HEK293T (cell line): ENCODE results near the gene XRCC2.

Source experiments
- CTCF ChIA-PET: fragments of 350-600 bp; formaldehyde crosslinking; extraction: SDS; loops from one replicate; lab custom pipeline; 2021; ENCODE audit warnings: antibody characterized with exemption, inconsistent platforms; lab: Yijun Ruan, JAX
- POLR2A ChIA-PET: fragments of 350-600 bp; formaldehyde crosslinking; extraction: SDS; loops from one replicate; lab custom pipeline; 2020; ENCODE audit warnings: antibody characterized with exemption, inconsistent platforms; lab: Yijun Ruan, JAX
- DNase-seq: peaks from one replicate; pipeline ENCODE4 v3.0.0; 2012; ENCODE audit warnings: mixed read lengths; ENCODE audit errors: extremely low spot score
- ARNT ChIP-seq: fragments of 450-650 bp; IDR thresholded peaks from 2 replicates; pipeline ENCODE4 v1.6.1; 2017; ENCODE audit warnings: mild to moderate bottlenecking
- BHLHE40 ChIP-seq: fragments of 450-650 bp; IDR thresholded peaks from 2 replicates; pipeline ENCODE4 v1.6.1; 2016; ENCODE audit warnings: mild to moderate bottlenecking, moderate library complexity, borderline replicate concordance
- CTBP1 ChIP-seq: fragments of 450-650 bp; IDR thresholded peaks from 2 replicates; pipeline ENCODE4 v1.6.1; 2016; ENCODE audit warnings: borderline replicate concordance
- ELF4 ChIP-seq: fragments of 450-650 bp; IDR thresholded peaks from 2 replicates; pipeline ENCODE4 v1.6.1; 2017; ENCODE audit warnings: antibody characterized with exemption
- FOXA1 ChIP-seq: fragments of 450-650 bp; IDR thresholded peaks from 2 replicates; pipeline ENCODE4 v1.6.1; 2016; ENCODE audit warnings: mild to moderate bottlenecking
- FOXK2 ChIP-seq: fragments of 450-650 bp; IDR thresholded peaks from 2 replicates; pipeline ENCODE4 v1.6.1; 2016; ENCODE audit warnings: mild to moderate bottlenecking
- FOXM1 ChIP-seq: fragments of 450-650 bp; IDR thresholded peaks from 2 replicates; pipeline ENCODE4 v1.6.1; 2017; ENCODE audit warnings: mild to moderate bottlenecking, borderline replicate concordance
- HDGF ChIP-seq: fragments of 450-650 bp; IDR thresholded peaks from 2 replicates; pipeline ENCODE4 v1.6.1; 2017; ENCODE audit warnings: antibody characterized with exemption, borderline replicate concordance
- L3MBTL2 ChIP-seq: fragments of 450-650 bp; conservative IDR thresholded peaks from 2 replicates; pipeline ENCODE4 v1.6.1; 2016; ENCODE audit warnings: mild to moderate bottlenecking
- LEF1 ChIP-seq: fragments of 450-650 bp; IDR thresholded peaks from 2 replicates; pipeline ENCODE4 v1.6.1; 2017; ENCODE audit warnings: mild to moderate bottlenecking, borderline replicate concordance
- NFRKB ChIP-seq: fragments of 450-650 bp; IDR thresholded peaks from 2 replicates; pipeline ENCODE4 v1.6.1; 2016; ENCODE audit warnings: mild to moderate bottlenecking, moderate library complexity
- SP1 ChIP-seq: fragments of 450-650 bp; IDR thresholded peaks from 2 replicates; pipeline ENCODE4 v1.6.1; 2017
- SUZ12 ChIP-seq: fragments of 450-650 bp; IDR thresholded peaks from 2 replicates; pipeline ENCODE4 v1.6.1; 2016; ENCODE audit warnings: mild to moderate bottlenecking
- TARDBP ChIP-seq: fragments of 450-650 bp; IDR thresholded peaks from 2 replicates; pipeline ENCODE4 v1.6.1; 2016
- ZNF384 ChIP-seq: fragments of 450-650 bp; IDR thresholded peaks from 2 replicates; pipeline ENCODE4 v1.6.1; 2016
- TF ChIP-seq, protein P1 (sequence below): fragments of 450-650 bp; IDR thresholded peaks from 2 replicates; pipeline ENCODE4 v1.6.1; 2016

XRCC2 gene

GRCh38 chr7:152664636-152665035 lies 11.3 kb downstream of the XRCC2 start:
- no peak for DNase-seq
- ChIA-PET POLR2A (interaction anchor here (1.1 kb wide), 1 partner anchor 11 kb away, joined by 4 read pairs; the partner anchor contains the start of gene XRCC2), CTCF (no interaction called here)
- TF ChIP-seq ZNF384 (no peak), FOXM1 (no peak), SP1 (no peak), HDGF (no peak), NFRKB (no peak), BHLHE40 (no peak), ELF4 (no peak), SUZ12 (no peak), LEF1 (no peak), CTBP1 (no peak), ARNT (no peak), FOXA1 (no peak), TARDBP (no peak), FOXK2 (no peak), L3MBTL2 (no peak)
- TF ChIP-seq, protein P1, sequence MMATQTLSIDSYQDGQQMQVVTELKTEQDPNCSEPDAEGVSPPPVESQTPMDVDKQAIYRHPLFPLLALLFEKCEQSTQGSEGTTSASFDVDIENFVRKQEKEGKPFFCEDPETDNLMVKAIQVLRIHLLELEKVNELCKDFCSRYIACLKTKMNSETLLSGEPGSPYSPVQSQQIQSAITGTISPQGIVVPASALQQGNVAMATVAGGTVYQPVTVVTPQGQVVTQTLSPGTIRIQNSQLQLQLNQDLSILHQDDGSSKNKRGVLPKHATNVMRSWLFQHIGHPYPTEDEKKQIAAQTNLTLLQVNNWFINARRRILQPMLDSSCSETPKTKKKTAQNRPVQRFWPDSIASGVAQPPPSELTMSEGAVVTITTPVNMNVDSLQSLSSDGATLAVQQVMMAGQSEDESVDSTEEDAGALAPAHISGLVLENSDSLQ = no peak

- no peak for DNase-seq
- CTCF ChIA-PET = no interaction called here
- TF ChIP-seq SP1 (no peak), FOXK2 (no peak), NFRKB (no peak), FOXA1 (no peak), HDGF (no peak), FOXM1 (no peak), BHLHE40 (no peak), ZNF384 (no peak), ARNT (no peak)
- POLR2A ChIA-PET = interaction anchor here (1.1 kb wide), 1 partner anchor 12 kb away, joined by 4 read pairs; the partner anchor contains the start of gene XRCC2
These were observed 12.0 kb downstream of the XRCC2 start for GRCh38 chr7:152663931-152664330.

GRCh38 chr7:152663148-152663740 lies 12.7 kb downstream of the XRCC2 start:
- ChIA-PET POLR2A (interaction anchor here (1.1 kb wide), 1 partner anchor 12 kb away, joined by 4 read pairs; the partner anchor contains the start of gene XRCC2), CTCF (no interaction called here)
- TF ChIP-seq L3MBTL2 (no peak), ZNF384 (peak; percentile 79), ARNT (no peak), TARDBP (no peak)
- DNase-seq = no peak

- TF ChIP-seq SP1 = no peak
- TF ChIP-seq LEF1 = no peak
- TF ChIP-seq NFRKB = no peak
- TF ChIP-seq, protein P1 = no peak
- ChIA-PET POLR2A (interaction anchor here (1.5 kb wide), 1 partner anchor 14 kb away, joined by 6 read pairs; the partner anchor contains the start of gene XRCC2), CTCF (no interaction called here)
- DNase-seq = no peak
These were observed 14.5 kb downstream of the XRCC2 start for GRCh38 chr7:152661479-152661878.

DNA sequence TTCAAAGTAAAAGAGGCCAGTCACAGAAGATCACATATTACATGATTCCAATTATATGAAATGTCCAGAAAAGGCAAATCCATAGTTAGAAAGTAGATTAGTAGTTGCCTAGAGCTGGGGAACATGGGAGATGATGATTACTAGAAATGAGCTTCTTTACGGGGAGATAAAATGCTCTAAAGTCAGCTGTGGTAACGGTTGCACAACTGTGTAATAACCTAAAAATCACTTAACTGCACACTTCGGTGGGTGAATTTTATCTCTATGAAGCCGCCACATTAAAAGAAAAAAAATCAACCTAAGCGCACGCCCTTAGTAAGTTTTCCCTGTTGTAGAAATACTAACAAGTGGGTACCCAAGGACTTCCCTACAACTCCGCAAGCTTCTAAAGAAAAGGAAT lies 15.9 kb downstream of the XRCC2 start:
- POLR2A ChIA-PET = no interaction called here

GRCh38 chr7:152654971-152655370 lies 21.0 kb downstream of the XRCC2 start:
- ChIA-PET POLR2A (no interaction called here), CTCF (no interaction called here)
- no peak for DNase-seq
- TF ChIP-seq LEF1 (no peak), FOXM1 (no peak), ARNT (no peak), NFRKB (no peak)

More for the DNA sequence above, 15.9 kb downstream of the XRCC2 start:
- DNase-seq = no peak
- CTCF ChIA-PET = interaction anchor here (0.7 kb wide), 1 partner anchor 134 kb away, joined by 4 read pairs; no protein-coding TSS in a partner anchor
- TF ChIP-seq NFRKB = no peak
- TF ChIP-seq FOXK2 = no peak
- no peak for TF ChIP-seq SUZ12
- no peak for TF ChIP-seq SP1
- no peak for TF ChIP-seq LEF1
- TF ChIP-seq BHLHE40 = no peak
- TF ChIP-seq, protein P1 = no peak
- TF ChIP-seq TARDBP = no peak
- no peak for TF ChIP-seq CTBP1
- no peak for TF ChIP-seq ZNF384
- TF ChIP-seq FOXM1 = no peak
- no peak for TF ChIP-seq FOXA1
- no peak for TF ChIP-seq HDGF

DNA sequence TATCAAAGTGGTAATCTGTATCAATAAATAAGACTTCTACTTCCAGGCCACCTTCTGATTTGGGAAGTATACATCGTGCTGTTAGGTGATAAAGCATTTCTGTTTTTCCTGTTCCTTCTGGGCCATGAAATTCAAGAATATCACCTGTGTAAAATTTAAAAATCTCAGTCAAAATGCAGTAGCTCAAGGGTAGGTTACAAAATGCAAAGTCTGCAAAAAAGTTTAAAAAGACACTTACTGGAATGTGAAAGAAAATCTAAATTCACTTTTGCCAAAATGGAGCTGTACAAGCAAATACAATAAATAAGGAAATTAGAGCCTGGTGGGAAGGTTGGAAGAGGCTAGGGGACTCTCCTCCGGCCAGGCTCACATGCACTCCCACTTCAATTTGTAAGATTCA lies 26.7 kb downstream of the XRCC2 start:
- no peak for DNase-seq
- POLR2A ChIA-PET = no interaction called here
- TF ChIP-seq L3MBTL2 = no peak
- CTCF ChIA-PET = no interaction called here
